WTC11 (cell line): ENCODE data around the gene LASP1. TPM values are rescaled to one million over a fixed set of nuclear protein-coding genes. Genes with fewer than 3 reads are reported as not detected.

Experiments
- ATAC-seq: fragments of 200-7000 bp; cut with Tn5 transposase; 2 replicates; pipeline ENCODE4 v1.10.0; 2021; ENCODE audit warnings: mild to moderate bottlenecking, moderate library complexity
- Bru-seq: library from RNA; stranded (reverse); fragments of 400-500 nt; gene quantifications from one replicate; lab custom pipeline; 2021; lab: Mats Ljungman, UMichigan
- CTCF ChIA-PET: fragments of 300-600 bp; sonication (Branson Sonifier 250); formaldehyde crosslinking; loops from one replicate; lab custom pipeline; 2021; ENCODE audit warnings: antibody characterized with exemption; lab: Charles Lee
- POLR2A ChIA-PET: fragments of 350-600 bp; sonication (Branson Sonifier 250); formaldehyde crosslinking; loops from one replicate; lab custom pipeline; 2021; ENCODE audit warnings: antibody characterized with exemption; lab: Charles Lee
- DNase-seq: peaks from one replicate; pipeline ENCODE4 v3.0.0; 2021; ENCODE audit warnings: low spot score
- H3K27ac Mint-ChIP-seq: 2 replicates; pipeline ENCODE4 v1.8.0; 2021; ENCODE audit warnings: mixed read lengths
- H3K27me3 Mint-ChIP-seq: 2 replicates; pipeline ENCODE4 v1.8.0; 2021; ENCODE audit warnings: low read depth, mild to moderate bottlenecking, moderate library complexity, mixed read lengths
- H3K36me3 Mint-ChIP-seq: 2 replicates; pipeline ENCODE4 v1.8.0; 2021; ENCODE audit warnings: mixed read lengths
- H3K4me1 Mint-ChIP-seq: 2 replicates; pipeline ENCODE4 v1.8.0; 2022; ENCODE audit warnings: mixed read lengths
- H3K4me3 Mint-ChIP-seq: 2 replicates; pipeline ENCODE4 v1.8.0; 2021; ENCODE audit warnings: mild to moderate bottlenecking, moderate library complexity, mixed read lengths
- H3K9me3 Mint-ChIP-seq: 2 replicates; pipeline ENCODE4 v1.8.0; 2021; ENCODE audit warnings: mixed read lengths
- CDX4 ChIP-seq: fragments of 250-450 bp; sonication (Bioruptor Pico); IDR thresholded peaks from 2 replicates; pipeline ENCODE4 v1.9.0; 2021; ENCODE audit warnings: moderate library complexity, mild to moderate bottlenecking, inconsistent platforms, borderline replicate concordance
- ESRRA ChIP-seq: sonication (generic); formaldehyde crosslinking; IDR thresholded peaks from 2 replicates; pipeline ENCODE4 v1.8.1; 2022; ENCODE audit warnings: mild to moderate bottlenecking, missing genetic modification reagents, borderline replicate concordance
- FOXJ3 ChIP-seq: sonication (generic); formaldehyde crosslinking; IDR thresholded peaks from 2 replicates; pipeline ENCODE4 v1.9.0; 2021; ENCODE audit warnings: missing genetic modification reagents, mild to moderate bottlenecking, borderline replicate concordance
- FOXK1 ChIP-seq: sonication (generic); formaldehyde crosslinking; IDR thresholded peaks from 2 replicates; pipeline ENCODE4 v1.8.0; 2022; ENCODE audit warnings: mild to moderate bottlenecking, moderate library complexity, missing genetic modification reagents
- FOXP1 ChIP-seq: sonication (generic); formaldehyde crosslinking; IDR thresholded peaks from 2 replicates; pipeline ENCODE4 v1.8.0; 2022; ENCODE audit warnings: missing genetic modification reagents, mild to moderate bottlenecking, moderate library complexity, borderline replicate concordance
- JAZF1 ChIP-seq: fragments of 250-450 bp; sonication (Bioruptor Pico); IDR thresholded peaks from 2 replicates; pipeline ENCODE4 v1.9.0; 2021; ENCODE audit warnings: moderate library complexity, mild to moderate bottlenecking, inconsistent platforms
- NR2C2 ChIP-seq: sonication (generic); formaldehyde crosslinking; IDR thresholded peaks from 2 replicates; pipeline ENCODE4 v1.8.0; 2022; ENCODE audit warnings: mild to moderate bottlenecking, missing genetic modification reagents
- PREB ChIP-seq: sonication (generic); formaldehyde crosslinking; IDR thresholded peaks from 2 replicates; pipeline ENCODE4 v1.8.1; 2022; ENCODE audit warnings: mild to moderate bottlenecking, missing genetic modification reagents, moderate library complexity, borderline replicate concordance
- RELA ChIP-seq: sonication (generic); formaldehyde crosslinking; IDR thresholded peaks from 2 replicates; pipeline ENCODE4 v1.8.1; 2022; ENCODE audit warnings: missing genetic modification reagents, mild to moderate bottlenecking, borderline replicate concordance
- RORB ChIP-seq: fragments of 250-450 bp; sonication (Bioruptor Pico); IDR thresholded peaks from 2 replicates; pipeline ENCODE4 v1.9.0; 2021; ENCODE audit warnings: mild to moderate bottlenecking
- ZBTB21 ChIP-seq: sonication (generic); formaldehyde crosslinking; IDR thresholded peaks from 2 replicates; pipeline ENCODE4 v1.8.1; 2023; ENCODE audit warnings: mild to moderate bottlenecking, missing genetic modification reagents, borderline replicate concordance
- ZNF396 ChIP-seq: fragments of 250-450 bp; sonication (Bioruptor Pico); IDR thresholded peaks from 2 replicates; pipeline ENCODE4 v1.8.0; 2021; ENCODE audit warnings: mild to moderate bottlenecking, moderate library complexity, borderline replicate concordance
- ZNF512 ChIP-seq: sonication (generic); formaldehyde crosslinking; IDR thresholded peaks from 2 replicates; pipeline ENCODE4 v1.8.1; 2022; ENCODE audit warnings: missing genetic modification reagents, borderline replicate concordance
- ZNF532 ChIP-seq: fragments of 250-450 bp; sonication (Bioruptor Pico); IDR thresholded peaks from 2 replicates; pipeline ENCODE4 v1.9.0; 2021; ENCODE audit warnings: mild to moderate bottlenecking, borderline replicate concordance
- long read RNA-seq, 3 experiments: library from RNA in 1 of 3; library from capped mRNA in 1 of 3; library from polyadenylated mRNA in 1 of 3; unstranded in 2 of 3; stranded (forward) in 1 of 3; transcript quantifications; one replicate each; pipeline ENCODE4 v2.0.0, GENCODE V29; 2021
- total RNA-seq: library from RNA; stranded (reverse); gene quantifications from 3 replicates; pipeline ENCODE4 v1.2.3, GENCODE V29; 2021
- TF ChIP-seq, protein P1 (sequence below): sonication (generic); formaldehyde crosslinking; IDR thresholded peaks from 2 replicates; pipeline ENCODE4 v1.8.1; 2023; ENCODE audit warnings: mild to moderate bottlenecking, moderate library complexity, missing genetic modification reagents
- TF ChIP-seq, protein P2 (sequence below): sonication (generic); formaldehyde crosslinking; IDR thresholded peaks from 2 replicates; pipeline ENCODE4 v1.8.1; 2023; ENCODE audit warnings: mild to moderate bottlenecking, missing genetic modification reagents
- TF ChIP-seq, protein P3 (sequence below): sonication (generic); formaldehyde crosslinking; IDR thresholded peaks from 2 replicates; pipeline ENCODE4 v1.8.0; 2023; ENCODE audit warnings: missing genetic modification reagents
- TF ChIP-seq, protein P4 (sequence below): sonication (generic); formaldehyde crosslinking; IDR thresholded peaks from 2 replicates; pipeline ENCODE4 v1.8.0; 2022; ENCODE audit warnings: mild to moderate bottlenecking, missing genetic modification reagents

LASP1 gene, protein sequence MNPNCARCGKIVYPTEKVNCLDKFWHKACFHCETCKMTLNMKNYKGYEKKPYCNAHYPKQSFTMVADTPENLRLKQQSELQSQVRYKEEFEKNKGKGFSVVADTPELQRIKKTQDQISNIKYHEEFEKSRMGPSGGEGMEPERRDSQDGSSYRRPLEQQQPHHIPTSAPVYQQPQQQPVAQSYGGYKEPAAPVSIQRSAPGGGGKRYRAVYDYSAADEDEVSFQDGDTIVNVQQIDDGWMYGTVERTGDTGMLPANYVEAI
- 126 to 139 TPM (median 128 TPM) in 3 replicates for total RNA-seq
- Bru-seq, nascent RNA, result percentile 69 among the genes with signal in this experiment
- long read RNA-seq, experiment 1, full-length matches to known transcripts, result 353 of 498 reads
- long read RNA-seq, experiment 1, partial matches to known transcripts, result 133 of 498 reads
- long read RNA-seq, experiment 1, other reads (novel, unspliced or antisense), result 12 of 498 reads
- long read RNA-seq, experiment 2, full-length matches to known transcripts, result 65 of 190 reads
- long read RNA-seq, experiment 2, partial matches to known transcripts, result 113 of 190 reads
- long read RNA-seq, experiment 2, other reads (novel, unspliced or antisense), result 12 of 190 reads
- long read RNA-seq, experiment 3, full-length matches to known transcripts, result 12 of 58 reads
- long read RNA-seq, experiment 3, partial matches to known transcripts, result 2 of 58 reads
- long read RNA-seq, experiment 3, other reads (novel, unspliced or antisense), result 44 of 58 reads

GRCh38 chr17:38869526-38870258 is at the start of gene LASP1:
LASP1 (plus strand) TSS chr17:38870058; CDS start chr17:38870190, 132 bp downstream.
- H3K36me3 Mint-ChIP-seq, result no peaks in the 10 kb centered on the region
- ATAC-seq (peak; percentile 35), DNase-seq (peak; percentile 80)
- H3K4me3 Mint-ChIP-seq, result peak within 1 kb of the TSS; percentile 98
- peaks cover 39% of the 10 kb centered on the region for H3K4me1 Mint-ChIP-seq
- ChIA-PET CTCF (interaction anchor here (0.7 to 2.3 kb wide), 8 partner anchors 11 to 288 kb away, joined by 3 to 7 read pairs (median 4); partner anchors contain the start of genes LASP1NB and RPL23), POLR2A (interaction anchor here (0.6 to 3.3 kb wide), 10 partner anchors 8 to 295 kb away, joined by 4 to 16 read pairs (median 7); partner anchors contain the start of genes CWC25, FBXO47, LASP1NB and RPL23)
- no peaks in the 10 kb centered on the region for H3K27me3 Mint-ChIP-seq
- peak within 1 kb of the TSS; percentile 97 for H3K27ac Mint-ChIP-seq
- no peaks in the 10 kb centered on the region for H3K9me3 Mint-ChIP-seq
- no peak for TF ChIP-seq CDX4
- TF ChIP-seq, protein P1, sequence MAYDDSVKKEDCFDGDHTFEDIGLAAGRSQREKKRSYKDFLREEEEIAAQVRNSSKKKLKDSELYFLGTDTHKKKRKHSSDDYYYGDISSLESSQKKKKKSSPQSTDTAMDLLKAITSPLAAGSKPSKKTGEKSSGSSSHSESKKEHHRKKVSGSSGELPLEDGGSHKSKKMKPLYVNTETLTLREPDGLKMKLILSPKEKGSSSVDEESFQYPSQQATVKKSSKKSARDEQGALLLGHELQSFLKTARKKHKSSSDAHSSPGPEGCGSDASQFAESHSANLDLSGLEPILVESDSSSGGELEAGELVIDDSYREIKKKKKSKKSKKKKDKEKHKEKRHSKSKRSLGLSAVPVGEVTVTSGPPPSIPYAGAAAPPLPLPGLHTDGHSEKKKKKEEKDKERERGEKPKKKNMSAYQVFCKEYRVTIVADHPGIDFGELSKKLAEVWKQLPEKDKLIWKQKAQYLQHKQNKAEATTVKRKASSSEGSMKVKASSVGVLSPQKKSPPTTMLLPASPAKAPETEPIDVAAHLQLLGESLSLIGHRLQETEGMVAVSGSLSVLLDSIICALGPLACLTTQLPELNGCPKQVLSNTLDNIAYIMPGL (CRISPR knock-in tag), result no peak; the same call in 1 of the 2 replicates
- TF ChIP-seq ZNF532 (CRISPR knock-in tag), result no peak
- TF ChIP-seq NR2C2 (CRISPR knock-in tag), result no peak
- TF ChIP-seq, protein P2, sequence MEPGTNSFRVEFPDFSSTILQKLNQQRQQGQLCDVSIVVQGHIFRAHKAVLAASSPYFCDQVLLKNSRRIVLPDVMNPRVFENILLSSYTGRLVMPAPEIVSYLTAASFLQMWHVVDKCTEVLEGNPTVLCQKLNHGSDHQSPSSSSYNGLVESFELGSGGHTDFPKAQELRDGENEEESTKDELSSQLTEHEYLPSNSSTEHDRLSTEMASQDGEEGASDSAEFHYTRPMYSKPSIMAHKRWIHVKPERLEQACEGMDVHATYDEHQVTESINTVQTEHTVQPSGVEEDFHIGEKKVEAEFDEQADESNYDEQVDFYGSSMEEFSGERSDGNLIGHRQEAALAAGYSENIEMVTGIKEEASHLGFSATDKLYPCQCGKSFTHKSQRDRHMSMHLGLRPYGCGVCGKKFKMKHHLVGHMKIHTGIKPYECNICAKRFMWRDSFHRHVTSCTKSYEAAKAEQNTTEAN, result no peak
- no peak for TF ChIP-seq PREB (CRISPR knock-in tag)
- no peak for TF ChIP-seq ZNF396 (CRISPR knock-in tag)
- peak; percentile 64; the same call in 1 of the 2 replicates for TF ChIP-seq ESRRA (CRISPR knock-in tag)
- TF ChIP-seq ZNF512 (CRISPR knock-in tag), result no peak
- TF ChIP-seq, protein P3, sequence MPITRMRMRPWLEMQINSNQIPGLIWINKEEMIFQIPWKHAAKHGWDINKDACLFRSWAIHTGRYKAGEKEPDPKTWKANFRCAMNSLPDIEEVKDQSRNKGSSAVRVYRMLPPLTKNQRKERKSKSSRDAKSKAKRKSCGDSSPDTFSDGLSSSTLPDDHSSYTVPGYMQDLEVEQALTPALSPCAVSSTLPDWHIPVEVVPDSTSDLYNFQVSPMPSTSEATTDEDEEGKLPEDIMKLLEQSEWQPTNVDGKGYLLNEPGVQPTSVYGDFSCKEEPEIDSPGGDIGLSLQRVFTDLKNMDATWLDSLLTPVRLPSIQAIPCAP (CRISPR knock-in tag), result no peak
- no peak for TF ChIP-seq ZBTB21 (CRISPR knock-in tag)
- peak; percentile 31 for TF ChIP-seq FOXK1 (CRISPR knock-in tag)
- 0 out of 2 replicates have a peak, but pooled peaks have one; percentile 63 for TF ChIP-seq RELA (CRISPR knock-in tag)
- TF ChIP-seq, protein P4, sequence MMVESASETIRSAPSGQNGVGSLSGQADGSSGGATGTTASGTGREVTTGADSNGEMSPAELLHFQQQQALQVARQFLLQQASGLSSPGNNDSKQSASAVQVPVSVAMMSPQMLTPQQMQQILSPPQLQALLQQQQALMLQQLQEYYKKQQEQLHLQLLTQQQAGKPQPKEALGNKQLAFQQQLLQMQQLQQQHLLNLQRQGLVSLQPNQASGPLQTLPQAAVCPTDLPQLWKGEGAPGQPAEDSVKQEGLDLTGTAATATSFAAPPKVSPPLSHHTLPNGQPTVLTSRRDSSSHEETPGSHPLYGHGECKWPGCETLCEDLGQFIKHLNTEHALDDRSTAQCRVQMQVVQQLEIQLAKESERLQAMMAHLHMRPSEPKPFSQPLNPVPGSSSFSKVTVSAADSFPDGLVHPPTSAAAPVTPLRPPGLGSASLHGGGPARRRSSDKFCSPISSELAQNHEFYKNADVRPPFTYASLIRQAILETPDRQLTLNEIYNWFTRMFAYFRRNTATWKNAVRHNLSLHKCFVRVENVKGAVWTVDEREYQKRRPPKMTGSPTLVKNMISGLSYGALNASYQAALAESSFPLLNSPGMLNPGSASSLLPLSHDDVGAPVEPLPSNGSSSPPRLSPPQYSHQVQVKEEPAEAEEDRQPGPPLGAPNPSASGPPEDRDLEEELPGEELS, result peak; percentile 37; the same call in 1 of the 2 replicates
- peak; percentile 26; the same call in 1 of the 2 replicates for TF ChIP-seq FOXP1 (CRISPR knock-in tag)
- no peak for TF ChIP-seq JAZF1 (CRISPR knock-in tag)
- no peak for TF ChIP-seq RORB (CRISPR knock-in tag)
- no peak for TF ChIP-seq FOXJ3 (CRISPR knock-in tag)
